Ishikawa (cell line): Measurements from ENCODE around the gene AP3S2.

Experiments used
- CEBPB ChIP-seq: IDR thresholded peaks from 2 replicates; pipeline ENCODE4 v1.6.1; 2012
- CREB1 ChIP-seq: IDR thresholded peaks from 2 replicates; pipeline ENCODE4 v1.6.1; 2012; ENCODE audit warnings: low read depth
- EGR1 ChIP-seq: IDR thresholded peaks from 2 replicates; pipeline ENCODE4 v1.6.1; 2012
- EP300 ChIP-seq: IDR thresholded peaks from 2 replicates; pipeline ENCODE4 v1.6.1; 2012; ENCODE audit warnings: borderline replicate concordance
- FOXM1 ChIP-seq: IDR thresholded peaks from 2 replicates; pipeline ENCODE4 v1.6.1; 2012; ENCODE audit warnings: low read depth, borderline replicate concordance
- MAX ChIP-seq: IDR thresholded peaks from 2 replicates; pipeline ENCODE4 v1.6.1; 2012
- NFIC ChIP-seq: IDR thresholded peaks from 2 replicates; pipeline ENCODE4 v1.6.1; 2012
- RAD21 ChIP-seq: IDR thresholded peaks from 2 replicates; pipeline ENCODE4 v1.6.1; 2012; ENCODE audit warnings: low read depth
- REST ChIP-seq: IDR thresholded peaks from 2 replicates; pipeline ENCODE4 v1.6.1; 2012; ENCODE audit warnings: low read depth, mild to moderate bottlenecking
- TAF1 ChIP-seq: IDR thresholded peaks from 2 replicates; pipeline ENCODE4 v1.6.1; 2012; ENCODE audit warnings: low read depth, mild to moderate bottlenecking
- TCF12 ChIP-seq: IDR thresholded peaks from 2 replicates; pipeline ENCODE4 v1.6.1; 2012; ENCODE audit warnings: low read depth
- TEAD4 ChIP-seq: IDR thresholded peaks from 2 replicates; pipeline ENCODE4 v1.6.1; 2012
- USF1 ChIP-seq: IDR thresholded peaks from 2 replicates; pipeline ENCODE4 v1.6.1; 2012
- YY1 ChIP-seq: IDR thresholded peaks from 2 replicates; pipeline ENCODE4 v1.6.1; 2012; ENCODE audit warnings: low read depth
- ZBTB7A ChIP-seq: IDR thresholded peaks from 2 replicates; pipeline ENCODE4 v1.6.1; 2012; ENCODE audit warnings: low read depth

AP3S2 gene

DNA sequence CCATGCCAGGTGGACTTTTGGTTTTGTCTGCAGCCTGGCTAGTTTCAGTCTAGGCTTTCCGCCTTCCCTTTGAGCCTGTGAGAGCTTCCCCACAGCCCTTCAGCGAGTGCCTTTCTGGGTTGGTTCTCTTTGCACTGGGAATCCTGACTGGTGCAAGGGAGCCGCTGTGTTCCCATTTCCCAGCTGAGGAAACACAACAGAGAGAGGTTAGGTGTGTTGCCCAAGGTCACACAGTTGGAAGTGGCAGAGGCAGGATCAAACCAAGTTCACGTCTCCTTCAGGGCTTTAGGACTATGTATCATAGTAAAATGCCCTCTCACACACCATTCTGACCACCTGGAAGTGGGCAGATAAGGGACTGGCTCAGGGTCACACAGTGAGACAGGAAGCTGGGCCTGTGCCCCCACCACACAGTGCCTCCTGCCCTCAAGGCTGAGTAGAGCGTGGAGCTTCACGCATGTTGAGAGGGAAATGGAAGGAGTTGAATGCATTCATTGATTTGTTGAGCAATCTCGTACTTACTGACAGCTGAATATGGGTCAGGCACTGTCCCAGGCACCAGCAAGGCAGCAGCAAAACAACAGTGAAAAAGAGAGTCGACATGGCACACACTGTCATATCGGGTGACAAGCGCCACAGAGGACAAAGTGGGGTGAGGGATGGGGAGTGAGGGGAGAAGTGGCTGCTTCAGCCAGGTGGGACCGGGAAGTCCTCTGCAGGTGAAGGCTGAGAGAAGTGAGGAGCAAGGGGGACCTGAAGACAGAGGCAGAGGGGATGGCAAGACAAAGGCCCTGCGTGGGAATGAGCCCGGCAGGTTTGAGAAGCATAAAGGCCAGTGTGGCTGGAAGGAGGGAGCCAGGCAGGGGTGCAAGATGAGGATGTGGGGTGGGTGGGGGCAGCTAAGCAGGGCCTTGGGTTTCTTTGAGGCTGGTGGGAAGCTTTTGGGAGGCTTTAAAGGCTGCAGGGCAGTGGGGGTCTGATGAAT, 66.8 kb downstream of the AP3S2 start:
- TF ChIP-seq NFIC (no peak), CREB1 (no peak), TCF12 (no peak), EP300 (no peak), MAX (no peak), YY1 (no peak), TAF1 (no peak), ZBTB7A (no peak), USF1 (no peak), REST (no peak), RAD21 (no peak), CEBPB (no peak), FOXM1 (no peak), EGR1 (no peak), TEAD4 (no peak)

DNA sequence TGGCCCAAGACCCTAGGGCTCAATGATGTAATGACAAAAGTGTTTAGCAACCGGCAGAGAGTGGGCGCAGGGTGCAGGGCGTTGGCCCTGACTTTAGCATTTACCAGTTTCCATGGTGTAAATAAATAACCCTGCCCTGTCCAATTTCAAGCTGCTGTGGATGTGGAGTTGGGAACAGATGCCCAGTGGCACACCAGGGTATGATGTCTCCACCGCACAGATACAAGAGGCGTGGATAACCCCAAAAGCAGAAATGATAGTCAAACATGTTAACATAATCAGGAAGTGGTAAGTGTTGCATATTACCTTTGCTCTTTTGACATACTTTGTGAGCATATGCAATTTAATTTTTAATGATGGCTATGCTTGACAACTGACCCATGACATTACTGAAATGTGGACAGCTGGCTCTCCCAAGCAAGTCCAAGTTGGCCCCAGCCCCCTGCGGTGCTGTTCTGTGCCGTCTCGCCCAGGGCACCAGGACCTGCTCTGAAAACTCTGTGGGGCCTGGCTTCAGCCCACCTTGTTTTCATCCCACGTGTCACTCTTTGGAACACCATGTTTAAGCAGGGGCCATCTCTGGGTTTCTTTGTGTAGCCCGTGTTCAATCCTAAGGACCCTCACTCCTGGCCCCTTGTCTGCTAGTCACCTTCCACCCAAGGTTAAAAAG, 68.4 kb downstream of the AP3S2 start:
- TF ChIP-seq CEBPB, result no peak
- TF ChIP-seq TCF12, result no peak
- no peak for TF ChIP-seq FOXM1
- no peak for TF ChIP-seq NFIC
- no peak for TF ChIP-seq YY1
- TF ChIP-seq ZBTB7A, result no peak
- no peak for TF ChIP-seq EGR1
- no peak for TF ChIP-seq TAF1
- no peak for TF ChIP-seq CREB1

DNA sequence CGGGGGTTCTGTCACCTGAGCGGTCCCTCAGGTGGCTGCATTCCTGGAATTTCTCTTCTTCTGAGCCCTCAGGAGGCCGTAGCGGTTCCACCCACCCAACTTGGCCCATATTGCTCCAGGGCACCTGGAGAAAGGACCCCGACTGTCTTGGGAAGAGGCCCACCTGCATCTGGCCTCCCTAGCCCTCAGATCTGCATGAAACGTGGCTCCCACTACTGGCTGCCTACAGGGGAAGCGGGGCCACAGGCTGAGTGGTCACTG, 69.3 kb downstream of the AP3S2 start:
- TF ChIP-seq MAX (no peak), CEBPB (no peak), EP300 (no peak), REST (no peak), ZBTB7A (no peak), FOXM1 (no peak), EGR1 (no peak), NFIC (no peak), CREB1 (no peak), YY1 (no peak), USF1 (no peak), TEAD4 (no peak), TAF1 (no peak), TCF12 (no peak), RAD21 (no peak)

DNA sequence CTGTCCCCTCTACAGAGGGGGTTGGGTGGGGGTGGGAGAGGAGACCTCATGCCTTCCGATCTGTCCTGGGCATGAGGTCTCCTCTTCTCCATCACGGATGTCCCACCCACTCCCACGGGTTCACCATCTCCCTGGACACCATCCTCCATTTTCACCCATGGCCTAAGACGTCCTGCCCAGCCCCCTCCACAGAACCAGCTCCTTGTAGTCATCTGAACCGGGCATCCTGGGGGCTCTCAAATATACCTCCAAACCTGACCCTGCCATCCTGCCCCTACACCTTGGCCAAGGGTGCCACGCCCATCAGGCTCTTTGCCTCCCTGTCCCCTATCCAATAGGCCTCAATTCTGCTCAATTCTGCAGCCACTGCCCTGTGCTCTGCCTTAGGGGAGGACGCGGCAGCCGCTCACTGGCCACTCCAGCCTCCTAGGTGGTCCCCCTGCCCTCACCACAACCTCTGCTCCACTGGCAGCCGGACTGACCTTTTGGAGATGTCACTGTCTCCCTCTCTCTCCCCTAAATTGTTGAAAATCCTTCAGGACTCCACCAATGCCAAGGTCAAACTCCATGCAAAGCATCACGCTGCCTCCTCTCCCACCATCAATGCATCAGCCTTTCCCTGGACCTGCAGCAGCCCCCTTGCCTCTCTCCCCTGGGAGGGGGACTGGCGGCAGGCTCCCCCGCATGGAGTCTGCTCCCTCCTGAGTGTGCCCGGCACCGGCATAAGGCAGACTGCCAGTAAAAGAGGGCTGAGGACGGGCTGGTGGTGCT, 69.8 kb downstream of the AP3S2 start:
- TF ChIP-seq CREB1 (no peak), MAX (no peak), ZBTB7A (no peak), TAF1 (no peak), YY1 (no peak), FOXM1 (no peak), EGR1 (no peak), TEAD4 (no peak), CEBPB (no peak), EP300 (no peak), NFIC (no peak), TCF12 (no peak), RAD21 (no peak), USF1 (no peak), REST (no peak)
